MCF 10A (cell line): ENCODE measurements around the gene YIF1A. TPM values are rescaled to one million over a fixed set of nuclear protein-coding genes. Genes with fewer than 3 reads are reported as not detected.

ENCODE experiments used
- BruUV-seq: library from RNA; stranded (reverse); fragments of 400-500 nt; replicated peaks from 2 replicates; lab custom pipeline; 2021; lab: Mats Ljungman, UMichigan
- CTCF ChIA-PET: fragments of 300-600 bp; sonication (Branson Sonifier 250); formaldehyde crosslinking; extraction: SDS; loops from one replicate; lab custom pipeline; 2021; ENCODE audit warnings: antibody characterized with exemption, inconsistent platforms; lab: Yijun Ruan, JAX
- POLR2A ChIA-PET: fragments of 300-600, 350-650 bp; sonication (Branson Sonifier 250); formaldehyde crosslinking; extraction: SDS; loops from one replicate; lab custom pipeline; 2020; ENCODE audit warnings: antibody characterized with exemption, inconsistent platforms; lab: Yijun Ruan, JAX
- DNase-seq: peaks from one replicate; pipeline ENCODE4 v3.0.0-alpha.2; 2018; ENCODE audit not compliant: unreplicated experiment
- H3K27ac Mint-ChIP-seq: one replicate; pipeline ENCODE4 v1.8.0; 2022; ENCODE audit warnings: mild to moderate bottlenecking, low read depth, mixed read lengths; ENCODE audit not compliant: unreplicated experiment
- H3K27me3 Mint-ChIP-seq: one replicate; pipeline ENCODE4 v1.8.0; 2022; ENCODE audit warnings: mixed read lengths; ENCODE audit not compliant: insufficient read depth, unreplicated experiment
- H3K36me3 Mint-ChIP-seq: one replicate; pipeline ENCODE4 v1.8.0; 2022; ENCODE audit warnings: mild to moderate bottlenecking, moderate library complexity, mixed read lengths; ENCODE audit not compliant: insufficient read depth, unreplicated experiment
- H3K4me1 Mint-ChIP-seq: one replicate; pipeline ENCODE4 v1.8.0; 2022; ENCODE audit warnings: mixed read lengths; ENCODE audit not compliant: insufficient read depth, unreplicated experiment
- H3K4me3 Mint-ChIP-seq: one replicate; pipeline ENCODE4 v1.8.0; 2022; ENCODE audit warnings: mild to moderate bottlenecking, moderate library complexity, mixed read lengths; ENCODE audit not compliant: unreplicated experiment
- H3K9me3 Mint-ChIP-seq: one replicate; pipeline ENCODE4 v1.8.0; 2022; ENCODE audit warnings: mixed read lengths; ENCODE audit not compliant: unreplicated experiment
- intact Hi-C: fragments of 100-400 bp; cut with micrococcal nuclease; formaldehyde crosslinking; loops from 2 replicates; pipeline ENCODE4 v1.14.1; 2022
- total RNA-seq: library from RNA; stranded (reverse); gene quantifications from 2 replicates; pipeline ENCODE4 v1.2.3, GENCODE V29; 2022
- TF ChIP-seq, protein P1 (sequence below): fragments of 200-600 bp; IDR thresholded peaks from one replicate; pipeline ENCODE4 v1.8.0; 2022; ENCODE audit warnings: antibody characterized with exemption, mild to moderate bottlenecking; ENCODE audit not compliant: unreplicated experiment

YIF1A gene
- total RNA-seq, 1 experiment from 2014 or later = 143 TPM

GRCh38 chr11:66262191-66262590 lies 26.8 kb downstream of the YIF1A start:
- no peak for DNase-seq
- intact Hi-C loops = no loop called here
- H3K27ac Mint-ChIP-seq = no peak overlapping the region
- peaks cover 46% of the 10 kb centered on the region for H3K36me3 Mint-ChIP-seq
- TF ChIP-seq, protein P1, sequence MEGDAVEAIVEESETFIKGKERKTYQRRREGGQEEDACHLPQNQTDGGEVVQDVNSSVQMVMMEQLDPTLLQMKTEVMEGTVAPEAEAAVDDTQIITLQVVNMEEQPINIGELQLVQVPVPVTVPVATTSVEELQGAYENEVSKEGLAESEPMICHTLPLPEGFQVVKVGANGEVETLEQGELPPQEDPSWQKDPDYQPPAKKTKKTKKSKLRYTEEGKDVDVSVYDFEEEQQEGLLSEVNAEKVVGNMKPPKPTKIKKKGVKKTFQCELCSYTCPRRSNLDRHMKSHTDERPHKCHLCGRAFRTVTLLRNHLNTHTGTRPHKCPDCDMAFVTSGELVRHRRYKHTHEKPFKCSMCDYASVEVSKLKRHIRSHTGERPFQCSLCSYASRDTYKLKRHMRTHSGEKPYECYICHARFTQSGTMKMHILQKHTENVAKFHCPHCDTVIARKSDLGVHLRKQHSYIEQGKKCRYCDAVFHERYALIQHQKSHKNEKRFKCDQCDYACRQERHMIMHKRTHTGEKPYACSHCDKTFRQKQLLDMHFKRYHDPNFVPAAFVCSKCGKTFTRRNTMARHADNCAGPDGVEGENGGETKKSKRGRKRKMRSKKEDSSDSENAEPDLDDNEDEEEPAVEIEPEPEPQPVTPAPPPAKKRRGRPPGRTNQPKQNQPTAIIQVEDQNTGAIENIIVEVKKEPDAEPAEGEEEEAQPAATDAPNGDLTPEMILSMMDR = no peak
- no peaks in the 10 kb centered on the region for H3K9me3 Mint-ChIP-seq
- ChIA-PET POLR2A (interaction anchor here (1.6 kb wide), 1 partner anchor 19 kb away, joined by 4 read pairs; no protein-coding TSS in a partner anchor), CTCF (interaction anchor here (1.3 to 1.4 kb wide), 3 partner anchors 20 to 40 kb away, joined by 3 to 7 read pairs (median 6); no protein-coding TSS in a partner anchor)
- no peak overlapping the region for H3K4me3 Mint-ChIP-seq
- BruUV-seq = no TSS peak
- peaks cover 7% of the 10 kb centered on the region for H3K4me1 Mint-ChIP-seq
- no peaks in the 10 kb centered on the region for H3K27me3 Mint-ChIP-seq

DNA sequence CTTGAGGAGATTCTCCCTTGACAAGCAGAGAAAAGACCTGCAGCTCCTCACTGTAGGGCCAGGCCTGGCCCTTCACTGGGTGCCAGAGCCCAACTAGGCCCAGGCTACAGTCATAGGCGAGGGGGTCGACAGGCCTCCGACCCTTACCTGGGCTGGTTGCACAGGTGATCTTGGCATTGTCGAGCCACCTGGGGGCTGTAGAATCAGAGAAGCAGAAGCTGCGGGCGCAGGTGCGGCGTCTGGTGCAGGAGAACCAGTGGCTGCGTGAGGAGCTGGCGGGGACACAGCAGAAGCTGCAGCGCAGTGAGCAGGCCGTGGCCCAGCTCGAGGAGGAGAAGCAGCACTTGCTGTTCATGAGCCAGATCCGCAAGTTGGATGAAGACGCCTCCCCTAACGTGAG lies 27.4 kb downstream of the YIF1A start:
- no peak overlapping the region for H3K27ac Mint-ChIP-seq
- H3K9me3 Mint-ChIP-seq = no peaks in the 10 kb centered on the region
- no peak overlapping the region for H3K4me3 Mint-ChIP-seq
- peaks cover 40% of the 10 kb centered on the region for H3K36me3 Mint-ChIP-seq
- DNase-seq = no peak
- no TSS peak for BruUV-seq
- TF ChIP-seq, protein P1 = no peak
- intact Hi-C loops = no loop called here
- peaks cover 11% of the 10 kb centered on the region for H3K4me1 Mint-ChIP-seq
- POLR2A ChIA-PET = interaction anchor here (0.6 kb wide), 1 partner anchor 209 kb away, joined by 3 read pairs; the partner anchor contains the start of gene SF3B2
- no peaks in the 10 kb centered on the region for H3K27me3 Mint-ChIP-seq
- CTCF ChIA-PET = interaction anchor here (1.3 to 1.4 kb wide), 3 partner anchors 20 to 40 kb away, joined by 3 to 7 read pairs (median 6); no protein-coding TSS in a partner anchor

- no TSS peak for BruUV-seq
- Mint-ChIP-seq H3K27ac (no peak overlapping the region), H3K4me1 (peaks cover 12% of the 10 kb centered on the region), H3K27me3 (no peaks in the 10 kb centered on the region), H3K9me3 (no peaks in the 10 kb centered on the region), H3K4me3 (no peak overlapping the region), H3K36me3 (peaks cover 38% of the 10 kb centered on the region)
- TF ChIP-seq, protein P1 = no peak
- no peak for DNase-seq
- intact Hi-C loops = no loop called here
- ChIA-PET CTCF (interaction anchor here (0.6 to 1.4 kb wide), 7 partner anchors 18 to 289 kb away, joined by 3 to 5 read pairs (median 3); no protein-coding TSS in a partner anchor), POLR2A (interaction anchor here (0.6 kb wide), 1 partner anchor 359 kb away, joined by 3 read pairs; no protein-coding TSS in a partner anchor)
Observed at GRCh38 chr11:66259956-66260355, 29.0 kb downstream of the YIF1A start.

- Mint-ChIP-seq H3K27ac (no peak overlapping the region), H3K9me3 (no peaks in the 10 kb centered on the region), H3K4me1 (peaks cover 12% of the 10 kb centered on the region), H3K36me3 (peaks cover 38% of the 10 kb centered on the region), H3K27me3 (no peaks in the 10 kb centered on the region), H3K4me3 (peak overlapping the region; percentile 79)
- TF ChIP-seq, protein P1 = no peak
- intact Hi-C loops = no loop called here
- ChIA-PET POLR2A (interaction anchor here (0.7 to 1.5 kb wide), 5 partner anchors 37 to 1482 kb away, joined by 3 to 5 read pairs (median 3); partner anchors contain the start of gene PCNX3), CTCF (interaction anchor here (0.6 to 1.3 kb wide), 16 partner anchors 11 to 514 kb away, joined by 3 to 7 read pairs (median 4); no protein-coding TSS in a partner anchor)
- TSS peak; percentile 27 for BruUV-seq
- DNase-seq = no peak
Observed at GRCh38 chr11:66259225-66259624, 29.7 kb downstream of the YIF1A start.
